ENCODE results near the gene BABAM1.
"Not testable (repeated sequence)": the region's sequence is repeated elsewhere in the genome, so short reads cannot be mapped to it uniquely, and the experiment has no call there.

BABAM1 gene

DNA sequence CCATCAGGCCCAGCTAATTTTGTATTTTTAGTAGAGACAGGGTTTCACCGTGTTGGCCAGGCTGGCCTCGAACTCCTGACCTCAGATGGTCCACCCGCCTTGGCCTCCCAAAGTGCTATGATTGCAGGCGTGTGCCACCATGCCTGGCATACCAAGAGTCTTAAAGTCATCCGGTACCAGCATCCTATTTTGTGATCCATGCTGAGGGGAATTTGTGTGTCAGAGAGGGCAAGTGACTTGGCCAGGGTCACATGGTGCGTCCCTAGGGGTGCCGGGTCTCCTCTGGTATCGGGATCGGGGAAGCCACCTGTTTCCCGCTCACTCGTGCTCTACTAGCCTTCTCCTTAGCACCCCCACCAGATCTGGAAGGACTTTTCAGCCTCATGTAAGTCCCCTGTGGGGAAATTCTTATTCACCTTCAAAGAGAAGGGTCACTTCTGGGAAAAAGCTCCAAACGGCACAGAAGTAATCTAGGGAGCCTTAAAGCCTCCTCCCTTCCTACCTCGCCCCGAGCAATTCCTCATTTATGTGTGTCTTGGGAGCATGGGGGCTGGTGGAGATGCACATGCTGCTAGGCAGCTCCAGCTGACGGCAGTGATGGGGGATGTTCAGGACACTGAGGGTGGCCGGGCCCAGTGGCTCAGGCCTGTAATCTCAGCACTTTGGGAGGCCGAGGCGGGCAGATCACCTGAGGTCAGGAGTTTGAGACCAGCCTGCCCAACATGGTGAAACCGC lies 8.4 kb downstream of the BABAM1 start:
- DNase-seq (ENCODE audit: low spot score): no peak

DNA sequence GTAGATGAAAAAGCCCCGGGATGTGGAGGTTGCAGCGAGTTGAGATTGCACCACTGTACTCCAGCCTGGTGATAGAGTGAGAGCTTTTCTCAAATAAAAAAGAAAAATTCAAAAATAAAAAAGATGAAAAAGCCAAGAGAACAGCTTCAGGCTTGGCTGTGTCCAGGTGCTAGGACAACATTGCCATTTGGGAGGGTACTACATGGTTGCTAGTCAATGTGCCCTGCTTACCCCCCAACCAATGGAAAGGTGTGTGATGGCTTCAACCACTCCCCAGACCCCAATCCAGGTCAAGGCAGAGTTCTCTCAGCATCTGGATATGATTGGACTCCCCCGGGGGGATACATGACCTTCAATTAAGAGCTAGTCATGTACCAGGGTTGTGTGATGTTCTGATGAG lies 12.2 kb downstream of the BABAM1 start:
- no peak for DNase-seq (ENCODE audit: low spot score)

GRCh38 chr19:17281391-17282304 lies 14.4 kb downstream of the BABAM1 start, which contains the start of gene ANKLE1:
Gene ANKLE1 (plus strand): TSS chr19:17281901. CDS start chr19:17281921, 20 bp downstream.
- DNase-seq (ENCODE audit: low spot score): peak; percentile 98

DNA sequence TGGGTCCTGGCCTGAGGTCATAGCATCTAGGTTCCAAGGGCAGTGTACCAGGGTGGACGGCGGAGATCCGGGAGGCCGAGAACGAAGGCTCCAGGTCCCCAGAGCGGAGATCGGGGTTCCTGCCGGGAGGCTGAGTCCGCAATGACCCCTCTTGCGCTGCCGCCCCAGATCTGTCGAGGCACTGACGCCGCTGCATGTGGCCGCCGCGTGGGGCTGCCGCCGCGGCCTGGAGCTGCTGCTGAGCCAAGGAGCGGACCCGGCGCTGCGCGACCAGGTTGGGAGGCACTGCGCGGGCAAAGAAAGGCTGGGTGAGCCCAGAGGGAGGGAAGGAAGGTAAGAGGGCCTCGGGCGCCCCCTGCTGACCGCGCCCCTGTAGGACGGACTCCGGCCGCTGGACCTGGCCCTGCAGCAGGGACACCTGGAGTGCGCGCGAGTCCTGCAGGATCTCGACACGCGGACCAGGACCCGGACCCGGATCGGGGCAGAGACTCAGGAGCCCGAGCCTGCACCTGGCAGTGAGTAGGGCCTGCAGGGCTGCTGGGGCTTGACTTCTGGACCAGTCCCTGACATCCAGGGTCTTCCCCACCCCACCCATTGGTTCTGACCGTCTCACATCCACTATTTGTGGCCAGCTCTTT lies 15.4 kb downstream of the BABAM1 start:
- DNase-seq (ENCODE audit: low spot score): peak; percentile 89

DNA sequence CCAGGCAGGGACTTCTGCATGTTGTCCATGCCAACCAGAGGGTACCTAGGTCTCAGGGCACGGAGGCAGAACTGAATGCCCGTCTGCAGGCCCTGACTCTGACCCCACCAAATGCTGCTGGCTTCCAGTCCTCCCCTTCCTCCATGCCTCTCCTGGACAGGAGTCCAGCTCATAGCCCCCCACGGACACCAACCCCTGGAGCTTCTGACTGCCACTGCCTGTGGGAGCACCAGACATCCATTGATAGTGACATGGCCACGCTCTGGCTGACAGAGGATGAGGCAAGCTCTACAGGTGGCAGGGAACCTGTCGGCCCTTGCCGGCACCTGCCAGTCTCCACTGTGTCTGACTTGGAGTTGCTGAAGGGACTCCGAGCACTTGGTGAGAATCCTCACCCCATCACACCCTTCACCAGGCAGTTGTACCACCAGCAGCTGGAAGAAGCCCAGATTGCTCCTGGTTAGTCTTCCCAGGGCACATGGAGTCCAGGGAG lies 16.3 kb downstream of the BABAM1 start:
- no peak for DNase-seq (ENCODE audit: low spot score)

- DNase-seq (ENCODE audit: low spot score): no peak
These were observed 18.3 kb downstream of the BABAM1 start for GRCh38 chr19:17285415-17286135.

DNA sequence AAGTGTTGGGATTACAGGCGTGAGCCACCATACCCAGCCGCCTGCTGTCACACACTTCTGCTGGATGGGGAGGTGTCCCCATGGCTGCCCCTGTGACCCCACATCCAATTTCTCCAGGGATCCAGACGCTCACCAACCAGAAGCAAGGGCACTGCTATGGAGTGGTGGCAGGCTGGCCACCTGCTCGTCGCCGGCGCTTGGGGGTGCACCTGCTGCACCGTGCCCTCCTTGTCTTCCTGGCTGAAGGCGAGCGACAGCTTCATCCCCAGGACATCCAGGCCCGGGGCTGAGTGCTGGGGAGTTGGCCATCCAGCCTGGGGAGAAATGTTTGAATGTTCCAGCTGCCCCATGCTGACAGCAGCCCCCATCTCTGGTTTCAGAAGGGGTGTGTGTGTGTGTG lies 19.0 kb downstream of the BABAM1 start:
- DNase-seq (ENCODE audit: low spot score): no peak

- DNase-seq (ENCODE audit: low spot score): no peak
These were observed 19.5 kb downstream of the BABAM1 start for GRCh38 chr19:17286752-17287151.

DNA sequence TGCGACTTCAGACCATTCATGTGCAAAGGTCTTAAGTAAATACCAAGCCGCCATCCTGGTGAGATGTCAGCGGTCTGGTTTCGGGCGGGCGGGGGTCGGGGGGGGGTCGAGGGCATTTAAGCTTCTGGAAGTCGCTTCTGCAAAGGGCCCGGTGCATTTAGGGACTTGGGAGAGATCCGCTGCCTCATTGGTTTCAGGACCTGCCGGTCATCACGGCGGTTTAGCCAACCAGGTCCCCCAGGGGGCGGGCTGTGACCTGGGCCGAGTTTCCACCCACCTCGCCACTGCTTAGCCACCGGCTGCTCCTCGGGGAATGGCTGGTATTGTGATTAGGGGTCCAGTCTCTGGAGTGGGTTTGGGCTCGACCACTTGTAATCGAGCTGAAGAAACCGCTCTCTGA lies 22.2 kb downstream of the BABAM1 start:
- peak; percentile 71 for DNase-seq (ENCODE audit: low spot score)

DNA sequence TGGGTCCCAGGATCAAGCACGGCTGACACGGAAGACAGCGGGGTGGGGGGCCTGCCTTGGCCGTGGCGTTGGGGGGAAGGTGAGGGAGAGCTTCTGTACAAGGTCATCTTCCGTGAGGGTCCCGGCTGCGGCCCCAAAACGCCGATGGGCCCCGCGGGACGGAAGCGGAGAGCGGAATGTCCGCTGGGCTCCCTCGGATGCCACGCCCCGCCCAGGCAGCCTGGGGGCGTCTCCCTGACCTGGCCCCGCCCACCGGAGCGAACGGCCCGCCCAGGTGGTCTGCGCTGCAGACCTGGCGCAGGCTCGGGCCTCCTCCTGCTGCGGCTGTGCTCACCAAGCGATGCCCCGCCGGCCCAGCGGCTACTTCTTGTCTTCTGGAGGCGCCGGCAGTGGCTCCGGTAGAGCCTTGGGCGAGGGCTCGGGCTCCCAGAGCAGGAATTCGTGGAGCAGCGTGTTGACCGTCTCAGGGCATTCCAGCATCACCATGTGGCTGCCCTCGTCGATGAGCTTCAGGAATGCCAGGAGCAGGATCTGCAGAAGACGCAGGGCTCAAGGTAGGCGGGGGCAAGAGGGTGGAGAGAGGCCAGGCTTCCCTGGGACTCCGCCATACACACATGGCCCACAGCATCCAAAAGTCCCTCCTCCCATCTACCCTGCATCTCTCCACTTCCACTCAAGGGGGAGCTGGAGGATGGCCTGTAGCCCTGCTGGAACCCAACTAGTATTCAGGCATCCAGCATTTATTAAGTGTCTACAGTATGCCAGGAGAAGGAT lies 25.2 kb downstream of the BABAM1 start:
- peak; percentile 84 for DNase-seq (ENCODE audit: low spot score)

GRCh38 chr19:17293605-17294004 lies 26.4 kb downstream of the BABAM1 start:
- DNase-seq (ENCODE audit: low spot score): no peak

GRCh38 chr19:17294051-17294891 lies 27.0 kb downstream of the BABAM1 start:
- peak; percentile 71 for DNase-seq (ENCODE audit: low spot score)

DNA sequence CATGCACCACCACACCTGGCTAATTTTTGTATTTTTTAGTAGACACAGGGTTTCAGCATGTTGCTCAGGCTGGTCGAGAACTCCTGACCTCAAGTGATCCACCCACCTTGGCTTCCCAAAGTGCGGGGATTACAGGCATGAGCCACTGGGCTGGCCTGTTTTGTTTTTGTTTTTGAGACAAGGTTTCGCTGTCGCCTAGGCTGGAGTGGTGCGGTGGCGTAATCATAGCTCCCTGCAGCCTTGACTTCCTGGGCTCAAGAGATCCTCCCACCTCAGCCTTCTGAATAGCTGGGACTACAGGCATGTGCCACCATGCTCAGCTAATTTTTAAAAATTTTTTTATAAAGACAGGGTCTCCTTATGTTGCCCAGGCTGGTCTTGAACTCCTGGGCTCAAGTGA lies 28.3 kb downstream of the BABAM1 start:
- not testable (repeated sequence) for DNase-seq (ENCODE audit: low spot score)

- no peak for DNase-seq (ENCODE audit: low spot score)
These were observed 29.0 kb downstream of the BABAM1 start for GRCh38 chr19:17296273-17296672.

GRCh38 chr19:17296976-17297375 lies 29.7 kb downstream of the BABAM1 start:
- DNase-seq (ENCODE audit: low spot score): no peak

DNA sequence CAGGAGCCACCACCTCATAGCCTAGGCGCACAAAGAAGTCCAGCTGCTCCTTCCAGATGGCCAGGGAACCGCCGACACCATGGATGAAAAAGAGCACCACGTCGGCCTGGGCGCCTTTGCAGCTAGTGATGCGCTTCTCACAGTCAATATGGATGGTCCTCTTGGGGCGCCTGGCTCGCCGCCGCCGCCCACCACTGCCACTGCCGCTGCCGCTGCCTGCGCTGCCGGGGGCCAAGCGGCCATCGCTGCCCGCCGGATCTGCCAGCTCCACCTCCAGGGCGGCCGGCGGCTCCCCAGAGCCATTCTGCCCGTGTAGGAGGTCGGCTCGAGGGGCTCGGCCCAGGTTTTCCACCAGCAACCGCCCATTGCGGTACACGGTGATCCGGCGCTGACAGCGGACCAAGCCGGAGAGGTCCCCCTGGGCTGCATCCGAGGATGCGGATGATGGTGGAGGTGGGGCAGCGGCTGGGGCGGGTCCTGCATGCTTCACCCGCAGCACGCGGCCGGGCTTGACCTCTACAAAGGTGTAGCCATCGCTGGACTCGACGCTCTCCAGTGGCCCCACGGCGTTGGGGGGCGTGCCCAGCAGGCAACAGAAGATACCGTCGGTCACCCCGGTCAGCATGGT lies 33.9 kb downstream of the BABAM1 start:
- no peak for DNase-seq (ENCODE audit: low spot score)

DNA sequence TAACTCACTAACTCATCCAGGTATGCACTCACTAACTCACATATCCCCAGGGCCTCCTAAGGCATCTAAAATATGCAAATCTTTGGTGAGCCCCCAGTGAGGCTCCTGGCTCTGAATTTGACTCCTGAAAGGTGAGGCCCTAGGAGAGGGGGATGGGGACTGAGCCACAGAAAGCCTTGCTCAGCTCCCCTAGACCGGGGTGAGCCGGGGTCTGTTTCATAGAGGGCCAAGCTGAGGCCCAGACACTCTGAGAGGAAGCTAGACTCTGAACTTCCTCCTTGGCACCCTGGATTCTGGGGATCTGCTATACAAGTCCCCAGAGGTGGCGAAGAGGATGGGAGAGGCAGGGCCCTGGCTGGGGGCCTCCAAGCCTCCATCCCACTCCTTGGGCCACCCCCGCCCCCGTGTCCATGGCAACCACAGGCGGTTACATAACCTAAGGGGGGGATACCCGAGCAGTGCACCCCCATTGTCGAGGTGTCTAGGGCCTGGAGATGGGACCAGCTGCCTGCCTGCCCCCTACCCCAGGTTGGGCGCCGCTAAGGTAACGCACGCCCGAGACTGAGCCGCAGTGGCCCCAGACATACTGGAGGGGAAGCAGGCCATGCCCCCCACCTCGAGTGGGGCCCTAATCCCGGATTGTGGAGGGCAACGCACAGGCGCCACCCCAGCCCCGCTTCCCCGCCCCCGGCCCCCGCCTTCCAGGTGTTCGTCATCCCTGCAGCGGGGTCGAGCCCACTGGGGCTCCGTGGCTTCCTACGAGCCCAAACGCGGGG lies 35.3 kb downstream of the BABAM1 start:
- no peak for DNase-seq (ENCODE audit: low spot score)

DNA sequence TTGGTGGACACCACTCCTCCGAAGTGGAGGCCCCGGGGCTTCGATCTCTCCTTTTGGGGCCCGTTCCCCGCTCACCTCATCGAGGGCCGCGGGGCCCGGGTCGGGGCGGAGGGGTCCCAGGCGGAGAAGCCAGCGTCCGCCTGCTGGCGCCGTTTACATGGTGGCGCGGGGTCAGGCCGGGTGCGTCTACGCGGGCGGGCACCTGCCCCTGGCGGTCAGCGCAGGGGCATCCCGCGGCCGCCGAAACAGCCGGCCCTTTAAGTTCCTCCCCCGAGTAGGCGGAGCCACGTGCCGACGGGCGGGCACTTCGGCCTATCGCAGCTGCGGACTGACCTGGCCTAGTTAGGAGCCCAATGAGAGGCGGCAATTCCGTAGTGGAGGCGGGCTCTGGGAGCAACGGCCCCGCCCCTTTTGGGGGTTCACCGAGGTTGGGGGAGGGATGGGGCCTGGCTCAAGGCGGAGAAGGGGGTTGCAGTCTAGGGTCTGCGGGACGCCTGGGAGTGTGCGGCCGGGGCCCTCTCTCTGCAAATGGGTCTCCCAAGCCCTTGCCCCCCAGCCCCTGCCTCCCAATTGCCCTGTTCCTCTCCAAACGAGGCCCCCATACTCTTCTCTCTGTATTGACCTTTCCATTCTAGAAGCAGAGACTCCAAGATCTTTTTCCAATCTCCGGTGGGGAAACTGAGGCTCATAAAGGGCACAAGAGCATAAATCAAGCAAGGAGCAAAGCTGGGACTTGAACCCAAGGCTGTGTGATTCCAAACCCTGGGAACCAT lies 36.1 kb downstream of the BABAM1 start, which contains the start of gene ABHD8:
Gene ABHD8 (minus strand): TSS at position 259 of the 773 bp plus-strand sequence. CDS start 1,809 bp downstream, outside the sequence.
- peak; percentile 93 for DNase-seq (ENCODE audit: low spot score)

Data from hematopoietic multipotent progenitor cell treated with erythropoietin and hydrocortisone succinate and interleukin-3 and kit ligand, for 15 days (in vitro differentiated cells).